Muscle of leg (tissue), 11 donors: Measurements from ENCODE around the gene ACAD8. TPM values are rescaled to one million over a fixed set of nuclear protein-coding genes. Genes with fewer than 3 reads are reported as not detected.

Experiments
- DNase-seq: peaks from one replicate; pipeline ENCODE4 v3.0.0; 2013
- H3K27ac ChIP-seq: one replicate; pipeline ENCODE4 v1.5.1; 2013; ENCODE audit warnings: mild to moderate bottlenecking, low read length, control low read depth
- H3K27me3 ChIP-seq: one replicate; pipeline ENCODE4 v1.6.1; 2013; ENCODE audit warnings: low read length; ENCODE audit not compliant: control insufficient read depth, insufficient read depth
- H3K36me3 ChIP-seq: one replicate; pipeline ENCODE4 v1.6.1; 2013; ENCODE audit warnings: low read length; ENCODE audit not compliant: control insufficient read depth, insufficient read depth
- H3K4me1 ChIP-seq: one replicate; pipeline ENCODE4 v1.6.1; 2013; ENCODE audit warnings: low read length; ENCODE audit not compliant: control insufficient read depth, insufficient read depth
- H3K4me3 ChIP-seq: one replicate; pipeline ENCODE4 v1.5.1; 2013; ENCODE audit warnings: low read length, control low read depth
- H3K9me3 ChIP-seq: replicated peaks from 2 replicates; pipeline ENCODE4 v1.6.1; 2013; ENCODE audit warnings: low read depth, low read length; ENCODE audit not compliant: control insufficient read depth
- WGBS: methylation state at CpG from one replicate; pipeline ENCODE4 v1.1.5; 2013; ENCODE audit warnings: missing lambda C conversion rate; ENCODE audit not compliant: insufficient coverage; 5-methylcytosine and 5-hydroxymethylcytosine counted together
- polyA plus RNA-seq, 8 donors: library from polyadenylated mRNA; unstranded; fragments of 120-200 nt; gene quantifications; one replicate each; pipeline versions ENCODE4 v1.2.1 to v1.2.3, GENCODE V29; 2013; ENCODE audit warnings: inconsistent platforms in 1 of 8, low replicate concordance in 1 of 8; ENCODE audit not compliant: insufficient read length in 8 of 8, insufficient read depth in 1 of 8
- total RNA-seq: library from RNA; stranded (reverse); fragments of 120-200 nt; gene quantifications from one replicate; pipeline ENCODE4 v1.2.4, GENCODE V29; 2013

The ACAD8 gene
- total and polyA plus RNA-seq, 9 donors, result 15.0 to 24.0 (median 18.8) TPM

DNA sequence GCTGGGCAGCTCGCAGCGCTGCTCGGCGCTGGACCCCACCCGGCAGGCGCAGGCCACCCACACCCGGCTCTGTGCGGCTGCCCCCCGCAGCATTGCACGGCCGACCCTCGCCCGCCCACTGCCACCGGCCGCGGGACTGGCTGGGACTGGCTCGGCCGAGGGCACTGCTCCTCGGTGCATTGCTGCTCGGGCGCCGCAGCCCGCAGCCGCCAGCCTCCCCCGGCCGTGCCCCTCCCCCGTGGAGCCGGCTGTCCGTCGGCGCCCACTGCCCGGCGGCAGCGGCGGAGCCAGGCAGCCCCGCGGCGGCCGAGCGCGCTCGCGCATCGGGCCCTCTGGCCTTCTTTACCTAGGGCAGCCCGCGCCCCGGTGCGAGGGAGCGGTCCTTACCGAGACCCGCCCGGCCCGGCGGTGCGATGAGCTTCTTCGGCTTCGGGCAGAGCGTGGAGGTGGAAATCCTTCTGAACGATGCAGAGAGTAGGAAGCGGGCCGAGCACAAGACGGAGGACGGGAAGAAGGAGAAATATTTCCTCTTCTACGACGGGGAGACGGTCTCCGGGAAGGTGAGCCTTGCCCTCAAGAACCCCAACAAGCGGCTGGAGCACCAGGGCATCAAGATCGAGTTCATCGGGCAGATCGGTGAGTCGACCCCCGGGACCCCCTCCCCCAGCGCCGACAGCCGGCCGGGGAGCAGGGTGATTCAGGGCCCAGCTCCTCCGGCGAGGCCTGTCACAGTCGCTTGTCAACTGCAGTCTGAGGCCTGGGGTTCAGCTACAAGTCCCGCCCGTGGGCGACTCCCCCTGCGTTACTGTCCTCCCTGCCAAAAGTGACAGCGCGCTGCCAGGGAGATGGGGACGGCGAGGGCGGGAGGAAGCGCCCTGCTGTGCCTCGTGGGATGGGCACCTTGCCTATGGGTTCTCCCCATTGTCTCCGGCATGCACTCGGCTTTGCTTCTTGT lies 28.4 kb upstream of the ACAD8 start:
- no peaks in the 10 kb centered on the region for H3K9me3 ChIP-seq
- H3K27ac ChIP-seq, result peak overlapping the region; percentile 37
- peak; percentile 61 for DNase-seq
- H3K36me3 ChIP-seq, result peaks cover 7% of the 10 kb centered on the region
- peak overlapping the region; percentile 82 for H3K4me3 ChIP-seq
- WGBS, result under 1% methylated on average over 86 of the region's 93 CpGs
- peaks cover 19% of the 10 kb centered on the region for H3K4me1 ChIP-seq
- no peaks in the 10 kb centered on the region for H3K27me3 ChIP-seq

DNA sequence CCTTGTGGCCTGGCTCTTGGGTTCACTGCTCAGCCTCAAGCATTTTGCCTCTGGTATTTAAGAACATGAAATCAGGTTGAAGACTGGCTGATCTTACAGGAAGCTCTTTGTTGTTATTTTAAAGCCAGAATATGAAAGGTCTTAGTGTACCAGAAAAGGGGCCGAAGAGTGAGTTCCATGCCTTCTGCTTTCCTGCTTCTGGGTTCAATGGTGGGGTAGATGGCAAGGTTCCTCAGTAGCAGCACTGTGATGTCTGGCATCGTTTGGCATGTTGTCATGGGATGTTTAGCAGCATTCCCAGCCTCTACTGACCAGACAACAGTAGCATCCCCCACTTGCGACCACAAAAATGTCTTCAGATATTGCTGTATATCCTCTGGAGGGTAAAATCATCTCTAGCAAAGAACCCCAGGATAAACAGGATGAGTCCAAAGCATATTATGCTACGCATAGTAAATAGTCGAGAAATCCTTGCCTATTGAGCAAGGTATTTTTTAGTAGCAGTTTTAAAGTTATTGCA lies 26.5 kb upstream of the ACAD8 start:
- no peak overlapping the region for H3K27ac ChIP-seq
- peaks cover 5% of the 10 kb centered on the region for H3K36me3 ChIP-seq
- H3K27me3 ChIP-seq, result no peaks in the 10 kb centered on the region
- H3K4me3 ChIP-seq, result no peak overlapping the region
- DNase-seq, result no peak
- H3K9me3 ChIP-seq, result no peaks in the 10 kb centered on the region
- H3K4me1 ChIP-seq, result peaks cover 19% of the 10 kb centered on the region
- WGBS, result 83% methylated on average over 1 of the region's 5 CpGs

DNA sequence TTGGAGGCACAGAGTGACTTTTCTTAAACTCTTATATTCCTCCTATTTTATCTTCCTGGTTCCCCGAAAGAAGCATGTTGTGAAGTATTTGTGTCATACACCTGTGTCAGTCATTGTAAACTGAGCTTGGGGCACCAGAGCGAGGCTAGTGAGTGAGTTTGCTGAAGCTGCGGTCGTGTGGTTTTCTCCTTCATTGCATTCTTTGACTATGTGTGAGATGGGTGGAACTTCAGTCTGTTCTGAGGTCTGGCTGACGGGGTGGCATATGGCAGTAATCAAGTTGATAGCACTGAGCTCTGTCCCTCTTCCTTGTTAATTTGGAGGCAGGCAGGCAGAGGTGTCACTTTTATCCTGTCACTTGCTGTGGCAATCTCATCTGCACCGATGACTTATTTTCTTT lies 24.7 kb upstream of the ACAD8 start:
- H3K36me3 ChIP-seq, result peaks cover 6% of the 10 kb centered on the region
- no peak overlapping the region for H3K4me3 ChIP-seq
- WGBS, result 70% methylated on average over 4 of the region's 6 CpGs
- DNase-seq, result no peak
- peaks cover 14% of the 10 kb centered on the region for H3K4me1 ChIP-seq
- no peaks in the 10 kb centered on the region for H3K27me3 ChIP-seq
- H3K9me3 ChIP-seq, result no peaks in the 10 kb centered on the region
- H3K27ac ChIP-seq, result no peak overlapping the region

DNA sequence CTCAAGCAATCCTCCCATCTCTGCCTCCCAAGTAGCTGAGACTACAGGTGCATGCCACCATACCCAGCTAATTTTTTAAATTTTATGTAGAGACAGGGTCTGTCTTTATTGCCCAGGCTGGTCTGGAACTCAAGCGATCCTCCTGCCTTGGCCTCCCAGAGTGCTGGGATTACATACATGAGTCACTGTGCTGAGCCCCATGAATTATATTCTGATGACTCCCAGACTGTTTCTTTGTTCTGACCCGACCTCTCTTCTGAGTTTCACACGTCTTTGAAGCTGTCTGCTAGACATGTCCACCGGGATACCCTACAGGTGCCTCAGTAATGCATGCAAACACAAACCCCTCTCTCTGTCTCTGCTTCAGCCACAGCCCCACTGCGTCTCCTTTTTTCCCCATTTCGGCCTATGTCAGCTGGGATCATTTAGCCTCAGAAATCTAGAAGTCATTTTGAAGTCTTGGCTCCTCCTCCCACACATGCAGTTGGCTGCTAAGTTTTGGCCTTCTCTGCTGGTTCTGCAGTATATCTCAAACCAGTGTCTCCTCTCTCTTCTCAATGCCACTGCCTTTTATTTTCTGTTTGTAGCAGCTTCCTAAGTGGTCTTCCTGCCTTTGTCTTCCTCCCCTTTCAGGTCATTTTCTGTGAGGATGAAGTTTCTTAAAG lies 24.1 kb upstream of the ACAD8 start:
- H3K4me1 ChIP-seq, result peaks cover 14% of the 10 kb centered on the region
- DNase-seq, result no peak
- WGBS, result 49% methylated on average over 6 of the region's 6 CpGs
- no peaks in the 10 kb centered on the region for H3K9me3 ChIP-seq
- H3K27ac ChIP-seq, result no peak overlapping the region
- no peaks in the 10 kb centered on the region for H3K27me3 ChIP-seq
- peaks cover 6% of the 10 kb centered on the region for H3K36me3 ChIP-seq
- H3K4me3 ChIP-seq, result no peak overlapping the region

DNA sequence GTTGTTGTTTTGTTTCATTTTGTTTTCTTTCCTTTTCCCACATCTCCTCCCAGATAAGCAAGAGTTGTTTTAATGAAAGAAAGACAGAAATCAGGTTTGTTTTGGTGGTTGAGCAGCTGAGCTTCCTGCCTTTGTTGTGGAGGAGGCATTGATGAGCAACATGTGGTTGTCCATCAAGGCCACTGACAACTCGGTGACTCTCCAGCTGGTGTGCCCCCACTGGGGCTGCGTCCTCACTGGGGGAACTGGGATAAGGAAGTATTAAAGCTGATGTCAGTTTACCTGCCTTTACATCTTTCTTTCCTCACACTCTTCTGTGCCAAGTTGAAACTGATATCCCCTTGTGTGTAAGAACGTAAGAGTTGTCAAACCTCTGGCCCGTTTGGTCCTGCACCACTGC lies 23.0 kb upstream of the ACAD8 start:
- peaks cover 12% of the 10 kb centered on the region for H3K4me1 ChIP-seq
- no CpG with 5 or more reads among the region's 4 CpGs for WGBS
- H3K27me3 ChIP-seq, result no peaks in the 10 kb centered on the region
- H3K4me3 ChIP-seq, result no peak overlapping the region
- H3K27ac ChIP-seq, result no peak overlapping the region
- H3K9me3 ChIP-seq, result no peaks in the 10 kb centered on the region
- peaks cover 15% of the 10 kb centered on the region for H3K36me3 ChIP-seq
- DNase-seq, result no peak

DNA sequence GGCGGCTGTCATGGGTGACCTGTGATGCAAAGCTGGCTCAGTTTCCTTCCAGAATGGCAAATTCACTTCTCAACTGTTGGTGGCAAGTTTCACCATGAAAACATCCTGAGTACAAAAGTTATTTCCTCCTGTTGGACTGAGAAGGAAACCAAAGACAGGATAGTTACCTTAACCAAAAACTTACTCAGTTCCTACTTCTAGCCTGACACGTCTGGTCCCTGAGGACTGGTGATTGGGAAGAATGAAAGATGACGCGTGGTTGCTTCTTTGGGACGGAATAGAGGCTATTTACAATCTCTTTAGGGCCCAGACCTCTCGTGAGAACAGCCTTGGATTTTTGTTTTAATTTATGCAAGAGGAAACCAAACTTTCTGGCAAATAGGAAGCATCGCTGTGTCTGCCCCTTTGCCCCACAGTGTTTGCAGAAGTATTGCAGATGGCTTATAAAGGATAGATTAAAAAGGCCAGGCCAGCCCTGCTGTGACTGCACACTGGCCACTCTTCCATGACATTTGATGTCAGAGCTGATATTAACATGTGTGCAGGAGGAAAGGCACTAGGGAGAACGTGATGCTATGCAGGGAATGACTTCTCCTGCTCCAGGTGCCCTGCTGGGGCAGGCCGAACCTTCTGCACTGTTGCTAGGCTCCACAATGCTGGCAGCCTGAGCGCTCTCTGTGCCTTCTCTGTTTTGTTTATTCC lies 21.3 kb upstream of the ACAD8 start:
- H3K4me3 ChIP-seq, result no peak overlapping the region
- H3K4me1 ChIP-seq, result peaks cover 4% of the 10 kb centered on the region
- peaks cover 21% of the 10 kb centered on the region for H3K36me3 ChIP-seq
- no peak overlapping the region for H3K27ac ChIP-seq
- H3K27me3 ChIP-seq, result no peaks in the 10 kb centered on the region
- no peak for DNase-seq
- 84% methylated on average over 5 of the region's 10 CpGs for WGBS
- no peaks in the 10 kb centered on the region for H3K9me3 ChIP-seq

DNA sequence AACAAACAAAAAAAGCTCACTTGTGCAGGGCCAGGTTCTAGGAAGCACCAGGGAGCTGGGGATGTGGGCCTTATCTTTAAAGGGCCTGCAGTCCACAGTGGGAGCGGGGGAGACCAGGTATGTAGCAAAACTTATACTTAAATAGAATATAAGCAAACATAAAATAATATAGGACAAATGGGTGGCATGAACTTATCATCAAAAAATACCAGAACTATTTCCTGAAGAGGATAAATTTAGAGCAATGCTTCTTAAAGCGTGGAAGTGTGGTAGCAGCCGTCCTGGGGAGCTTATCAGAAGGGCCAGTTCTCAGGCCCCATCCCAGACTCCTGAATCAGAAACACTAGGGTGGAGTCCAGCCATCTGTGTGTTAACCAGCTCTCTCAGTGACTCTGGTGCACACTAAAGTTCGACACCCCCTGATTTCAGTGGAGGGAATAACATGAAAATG lies 19.6 kb upstream of the ACAD8 start:
- Histone ChIP-seq H3K4me3 (no peak overlapping the region), H3K36me3 (peaks cover 26% of the 10 kb centered on the region), H3K9me3 (no peaks in the 10 kb centered on the region), H3K4me1 (peaks cover 4% of the 10 kb centered on the region), H3K27ac (no peak overlapping the region), H3K27me3 (no peaks in the 10 kb centered on the region)
- no peak for DNase-seq
- 100% methylated on average over 3 of the region's 4 CpGs for WGBS

DNA sequence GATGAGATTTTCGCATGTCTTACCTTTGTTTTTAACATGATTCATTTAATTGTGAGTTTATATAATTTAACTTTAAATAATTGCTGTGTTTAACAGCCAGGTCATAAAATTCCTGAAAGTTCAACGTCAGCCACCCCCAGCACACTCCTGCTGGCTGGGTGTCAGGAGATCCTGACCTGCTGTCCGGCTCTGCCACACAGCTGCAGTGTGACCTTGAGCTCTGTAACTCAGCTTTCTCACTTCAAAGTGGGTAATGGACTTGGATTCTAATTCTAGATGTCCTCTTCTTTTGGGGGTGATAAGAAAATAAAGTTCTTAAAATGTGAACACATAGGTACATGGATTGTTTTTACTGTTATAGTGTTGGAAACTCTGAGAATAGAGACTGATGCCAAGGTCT lies 18.0 kb upstream of the ACAD8 start:
- DNase-seq, result no peak
- no peak overlapping the region for H3K4me3 ChIP-seq
- H3K27ac ChIP-seq, result no peak overlapping the region
- peaks cover 40% of the 10 kb centered on the region for H3K36me3 ChIP-seq
- no peaks in the 10 kb centered on the region for H3K27me3 ChIP-seq
- WGBS, result no CpG with 5 or more reads among the region's 3 CpGs
- peaks cover 2% of the 10 kb centered on the region for H3K4me1 ChIP-seq
- H3K9me3 ChIP-seq, result no peaks in the 10 kb centered on the region

DNA sequence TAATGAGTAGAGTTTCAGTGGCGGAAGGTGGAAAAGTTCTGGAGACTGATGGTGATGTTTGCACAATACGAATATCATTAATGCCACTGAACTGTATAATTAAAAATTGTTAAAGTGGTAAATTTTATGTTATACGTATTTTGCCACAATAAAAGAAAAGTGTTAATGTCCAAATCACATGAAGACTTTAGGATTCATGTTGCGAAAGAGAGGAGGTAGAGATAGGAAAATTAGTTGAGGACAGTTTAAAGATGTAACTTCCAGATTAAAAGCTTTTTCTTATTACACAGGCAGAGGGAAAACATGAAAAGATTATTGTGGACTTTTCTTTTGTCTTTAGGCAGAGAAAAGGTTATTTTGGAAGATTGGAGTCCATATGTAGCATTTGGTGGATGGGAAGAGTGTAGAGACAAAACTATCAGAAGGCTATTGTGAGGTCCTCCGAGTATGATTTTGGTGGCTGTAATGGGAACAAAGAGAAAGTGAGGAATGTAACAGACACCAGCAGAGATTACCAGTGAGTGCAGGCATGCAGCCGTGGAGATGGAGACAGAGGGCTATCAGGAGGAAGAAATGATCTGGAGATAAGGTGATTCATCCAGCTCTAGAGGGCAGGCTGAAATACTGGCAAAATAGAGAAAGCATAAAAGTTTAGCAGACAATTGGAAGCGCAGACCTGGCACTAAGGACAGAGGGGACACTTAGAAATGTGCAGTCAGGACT lies 16.4 kb upstream of the ACAD8 start:
- Histone ChIP-seq H3K4me1 (peaks cover 2% of the 10 kb centered on the region), H3K36me3 (peaks cover 48% of the 10 kb centered on the region), H3K27ac (no peak overlapping the region), H3K4me3 (no peak overlapping the region), H3K27me3 (no peaks in the 10 kb centered on the region), H3K9me3 (no peaks in the 10 kb centered on the region)
- 73% methylated on average over 3 of the region's 7 CpGs for WGBS
- no peak for DNase-seq
